ENCODE measurements around the gene PDGFC. TPM values are rescaled to one million over a fixed set of nuclear protein-coding genes. Genes with fewer than 3 reads are reported as not detected.

PDGFC gene
- total RNA-seq, 1 experiment from 2014 or later: 9.8 TPM

DNA sequence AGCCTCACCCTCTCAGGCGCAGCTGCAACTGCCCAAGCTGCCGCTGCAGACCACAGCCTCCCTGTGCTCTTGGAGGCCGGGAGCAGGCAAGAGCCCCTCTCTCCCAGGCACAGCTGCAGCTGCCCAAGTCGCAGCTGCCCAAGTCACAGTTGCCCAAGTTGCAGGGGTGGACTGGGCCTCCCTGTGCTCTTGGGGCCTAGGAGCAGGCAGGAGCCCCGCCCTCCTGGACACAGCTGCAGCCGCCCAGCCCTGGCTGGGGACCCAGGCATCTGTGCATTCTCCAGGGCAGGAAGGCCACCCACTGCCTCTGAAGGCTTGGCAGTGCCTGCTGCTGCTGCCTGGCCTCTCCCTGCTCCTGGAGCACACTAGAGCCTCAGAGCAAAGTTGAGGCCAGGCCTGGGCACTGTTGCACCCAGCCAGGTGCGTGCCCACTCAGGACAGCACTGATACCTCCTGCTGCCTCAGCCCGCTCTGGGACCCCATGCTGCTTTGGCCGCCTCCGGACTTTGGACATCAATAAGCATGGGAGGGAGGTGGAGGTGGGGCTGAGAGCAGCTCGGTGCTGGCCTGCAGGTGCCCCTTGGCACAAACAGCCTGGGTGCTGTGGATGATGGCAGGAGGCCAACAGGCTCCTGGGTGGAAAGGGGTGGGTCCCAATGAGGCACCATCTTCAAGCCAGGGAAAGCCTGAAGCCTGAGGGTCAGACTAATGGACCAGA lies 247.5 kb downstream of the PDGFC start:
- H3K9ac ChIP-seq (ENCODE audit: low read length): no peak overlapping the region
- H3K27ac ChIP-seq (ENCODE audit: low read depth, low read length): no peak overlapping the region
- no peaks in the 10 kb centered on the region for H3K4me1 ChIP-seq (ENCODE audit: control insufficient read depth in 1 of 2, insufficient read depth in 2 of 2, low read length in 2 of 2)
- no peak for TF ChIP-seq FOSL1 (IDR thresholded peaks at IDR 0.05; ENCODE audit: low read depth)
- no peak for TF ChIP-seq SRF (IDR thresholded peaks at IDR 0.05; ENCODE audit: low read depth)
- no peak for TF ChIP-seq SIN3A (IDR thresholded peaks at IDR 0.05; ENCODE audit: low read depth)
- TF ChIP-seq RAD21 (IDR thresholded peaks at IDR 0.05; ENCODE audit: low read depth): no peak
- no peak for TF ChIP-seq ELF1 (IDR thresholded peaks at IDR 0.05; ENCODE audit: borderline replicate concordance, low read depth)
- TF ChIP-seq ZNF274 (IDR thresholded peaks at IDR 0.05; ENCODE audit: low read depth, low read length): no peak
- TF ChIP-seq, protein P1, sequence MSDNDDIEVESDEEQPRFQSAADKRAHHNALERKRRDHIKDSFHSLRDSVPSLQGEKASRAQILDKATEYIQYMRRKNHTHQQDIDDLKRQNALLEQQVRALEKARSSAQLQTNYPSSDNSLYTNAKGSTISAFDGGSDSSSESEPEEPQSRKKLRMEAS (IDR thresholded peaks at IDR 0.05): no peak
- TF ChIP-seq EZH2 (IDR thresholded peaks at IDR 0.05): no peak
- TF ChIP-seq CBX3 (IDR thresholded peaks at IDR 0.05; ENCODE audit: low read depth): no peak
- TF ChIP-seq, protein P2, sequence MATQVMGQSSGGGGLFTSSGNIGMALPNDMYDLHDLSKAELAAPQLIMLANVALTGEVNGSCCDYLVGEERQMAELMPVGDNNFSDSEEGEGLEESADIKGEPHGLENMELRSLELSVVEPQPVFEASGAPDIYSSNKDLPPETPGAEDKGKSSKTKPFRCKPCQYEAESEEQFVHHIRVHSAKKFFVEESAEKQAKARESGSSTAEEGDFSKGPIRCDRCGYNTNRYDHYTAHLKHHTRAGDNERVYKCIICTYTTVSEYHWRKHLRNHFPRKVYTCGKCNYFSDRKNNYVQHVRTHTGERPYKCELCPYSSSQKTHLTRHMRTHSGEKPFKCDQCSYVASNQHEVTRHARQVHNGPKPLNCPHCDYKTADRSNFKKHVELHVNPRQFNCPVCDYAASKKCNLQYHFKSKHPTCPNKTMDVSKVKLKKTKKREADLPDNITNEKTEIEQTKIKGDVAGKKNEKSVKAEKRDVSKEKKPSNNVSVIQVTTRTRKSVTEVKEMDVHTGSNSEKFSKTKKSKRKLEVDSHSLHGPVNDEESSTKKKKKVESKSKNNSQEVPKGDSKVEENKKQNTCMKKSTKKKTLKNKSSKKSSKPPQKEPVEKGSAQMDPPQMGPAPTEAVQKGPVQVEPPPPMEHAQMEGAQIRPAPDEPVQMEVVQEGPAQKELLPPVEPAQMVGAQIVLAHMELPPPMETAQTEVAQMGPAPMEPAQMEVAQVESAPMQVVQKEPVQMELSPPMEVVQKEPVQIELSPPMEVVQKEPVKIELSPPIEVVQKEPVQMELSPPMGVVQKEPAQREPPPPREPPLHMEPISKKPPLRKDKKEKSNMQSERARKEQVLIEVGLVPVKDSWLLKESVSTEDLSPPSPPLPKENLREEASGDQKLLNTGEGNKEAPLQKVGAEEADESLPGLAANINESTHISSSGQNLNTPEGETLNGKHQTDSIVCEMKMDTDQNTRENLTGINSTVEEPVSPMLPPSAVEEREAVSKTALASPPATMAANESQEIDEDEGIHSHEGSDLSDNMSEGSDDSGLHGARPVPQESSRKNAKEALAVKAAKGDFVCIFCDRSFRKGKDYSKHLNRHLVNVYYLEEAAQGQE (IDR thresholded peaks at IDR 0.05; ENCODE audit: low read depth): no peak
- no peak for TF ChIP-seq YY1 (IDR thresholded peaks at IDR 0.05; ENCODE audit: extremely low read depth, insufficient replicate concordance, low read depth, low read length)
- TF ChIP-seq, protein P3, sequence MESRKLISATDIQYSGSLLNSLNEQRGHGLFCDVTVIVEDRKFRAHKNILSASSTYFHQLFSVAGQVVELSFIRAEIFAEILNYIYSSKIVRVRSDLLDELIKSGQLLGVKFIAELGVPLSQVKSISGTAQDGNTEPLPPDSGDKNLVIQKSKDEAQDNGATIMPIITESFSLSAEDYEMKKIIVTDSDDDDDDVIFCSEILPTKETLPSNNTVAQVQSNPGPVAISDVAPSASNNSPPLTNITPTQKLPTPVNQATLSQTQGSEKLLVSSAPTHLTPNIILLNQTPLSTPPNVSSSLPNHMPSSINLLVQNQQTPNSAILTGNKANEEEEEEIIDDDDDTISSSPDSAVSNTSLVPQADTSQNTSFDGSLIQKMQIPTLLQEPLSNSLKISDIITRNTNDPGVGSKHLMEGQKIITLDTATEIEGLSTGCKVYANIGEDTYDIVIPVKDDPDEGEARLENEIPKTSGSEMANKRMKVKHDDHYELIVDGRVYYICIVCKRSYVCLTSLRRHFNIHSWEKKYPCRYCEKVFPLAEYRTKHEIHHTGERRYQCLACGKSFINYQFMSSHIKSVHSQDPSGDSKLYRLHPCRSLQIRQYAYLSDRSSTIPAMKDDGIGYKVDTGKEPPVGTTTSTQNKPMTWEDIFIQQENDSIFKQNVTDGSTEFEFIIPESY (IDR thresholded peaks at IDR 0.05; ENCODE audit: extremely low read depth, insufficient replicate concordance, low read length): no peak
- TF ChIP-seq POLR2A (IDR thresholded peaks at IDR 0.05; ENCODE audit: borderline replicate concordance, extremely low read depth, insufficient read depth, insufficient read length): no peak
- TF ChIP-seq, protein P4, sequence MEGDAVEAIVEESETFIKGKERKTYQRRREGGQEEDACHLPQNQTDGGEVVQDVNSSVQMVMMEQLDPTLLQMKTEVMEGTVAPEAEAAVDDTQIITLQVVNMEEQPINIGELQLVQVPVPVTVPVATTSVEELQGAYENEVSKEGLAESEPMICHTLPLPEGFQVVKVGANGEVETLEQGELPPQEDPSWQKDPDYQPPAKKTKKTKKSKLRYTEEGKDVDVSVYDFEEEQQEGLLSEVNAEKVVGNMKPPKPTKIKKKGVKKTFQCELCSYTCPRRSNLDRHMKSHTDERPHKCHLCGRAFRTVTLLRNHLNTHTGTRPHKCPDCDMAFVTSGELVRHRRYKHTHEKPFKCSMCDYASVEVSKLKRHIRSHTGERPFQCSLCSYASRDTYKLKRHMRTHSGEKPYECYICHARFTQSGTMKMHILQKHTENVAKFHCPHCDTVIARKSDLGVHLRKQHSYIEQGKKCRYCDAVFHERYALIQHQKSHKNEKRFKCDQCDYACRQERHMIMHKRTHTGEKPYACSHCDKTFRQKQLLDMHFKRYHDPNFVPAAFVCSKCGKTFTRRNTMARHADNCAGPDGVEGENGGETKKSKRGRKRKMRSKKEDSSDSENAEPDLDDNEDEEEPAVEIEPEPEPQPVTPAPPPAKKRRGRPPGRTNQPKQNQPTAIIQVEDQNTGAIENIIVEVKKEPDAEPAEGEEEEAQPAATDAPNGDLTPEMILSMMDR (IDR thresholded peaks at IDR 0.05 in 2 of 3, conservative IDR thresholded peaks at IDR 0.05 in 1 of 3; ENCODE audit: borderline replicate concordance in 1 of 3, insufficient read depth in 1 of 3, low read depth in 2 of 3, low read length in 2 of 3): no peak
- TF ChIP-seq, protein P5, sequence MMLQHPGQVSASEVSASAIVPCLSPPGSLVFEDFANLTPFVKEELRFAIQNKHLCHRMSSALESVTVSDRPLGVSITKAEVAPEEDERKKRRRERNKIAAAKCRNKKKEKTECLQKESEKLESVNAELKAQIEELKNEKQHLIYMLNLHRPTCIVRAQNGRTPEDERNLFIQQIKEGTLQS (IDR thresholded peaks at IDR 0.05): no peak
- no peak for TF ChIP-seq TCF7L2 (IDR thresholded peaks at IDR 0.05; ENCODE audit: borderline replicate concordance, extremely low read depth, insufficient read depth, insufficient read length)
- TF ChIP-seq POLR2AphosphoS5 (IDR thresholded peaks at IDR 0.05; ENCODE audit: low read depth, low read length): no peak
- no peak for TF ChIP-seq SP1 (IDR thresholded peaks at IDR 0.05; ENCODE audit: low read depth)
- TF ChIP-seq ZFX (IDR thresholded peaks at IDR 0.05): no peak
- DNase-seq (ENCODE audit: low read depth, low spot score) (no peak), ATAC-seq (no peak)
- no peak overlapping the region for H2AFZ ChIP-seq (ENCODE audit: low read depth, low read length, poor library complexity, severe bottlenecking)
- no peaks in the 10 kb centered on the region for H3K79me2 ChIP-seq (ENCODE audit: insufficient read depth, low read length)
- no peak overlapping the region for H3K4me3 ChIP-seq (replicated peaks in 1 of 2; ENCODE audit: low read depth in 1 of 2, low read length in 2 of 2)
- POLR2A ChIA-PET: no interaction called here
- intact Hi-C loops (cut with micrococcal nuclease): no loop called here
- H3K4me2 ChIP-seq (ENCODE audit: low read length): no peak overlapping the region
- no TSS peak for BruUV-seq (replicated peaks)
- CTCF ChIA-PET: no interaction called here
- no peaks in the 10 kb centered on the region for H4K20me1 ChIP-seq (ENCODE audit: insufficient read depth)
- RAD21 ChIA-PET (ENCODE audit: low non-redundant PET in 1 of 2, low total read pairs in 2 of 2, uncharacterized antibody in 2 of 2, unreplicated experiment in 2 of 2): no interaction called here
- peaks cover 0 to 8% of the 10 kb centered on the region in 2 experiments; a peak in 1 of 4 replicates for H3K9me3 ChIP-seq (ENCODE audit: control insufficient read depth in 1 of 2, insufficient read depth in 1 of 2, low read depth in 1 of 2, low read length in 2 of 2)
- H3K9me2 ChIP-seq (ENCODE audit: insufficient read depth): no peaks in the 10 kb centered on the region
- H3K27me3 ChIP-seq (ENCODE audit: insufficient read depth, low read length): no peaks in the 10 kb centered on the region
- no peaks in the 10 kb centered on the region for H3K36me3 ChIP-seq (ENCODE audit: control insufficient read depth in 1 of 2, insufficient read depth in 2 of 2, low read length in 2 of 2)
